Epithelial cell of prostate (primary cell): Measurements from ENCODE around the gene SUB1.
"Not testable (repeated sequence)": the region's sequence is repeated elsewhere in the genome, so short reads cannot be mapped to it uniquely, and the experiment has no call there.

Experiments
- DNase-seq: peaks from one replicate; pipeline ENCODE4 v3.0.0-alpha.2; 2011; ENCODE audit warnings: low read depth, low spot score
- H3K27ac ChIP-seq: fragments of 450-650 bp; 2 replicates; pipeline ENCODE4 v1.5.1; 2017; ENCODE audit warnings: mild to moderate bottlenecking

SUB1 gene

GRCh38 chr5:32585446-32586275 is at the start of gene SUB1:
SUB1 (plus strand) TSS chr5:32585557; CDS start chr5:32588513, 2,956 bp downstream.
- peak within 1 kb of the TSS; percentile 82 for H3K27ac ChIP-seq
- DNase-seq: peak; percentile 45

DNA sequence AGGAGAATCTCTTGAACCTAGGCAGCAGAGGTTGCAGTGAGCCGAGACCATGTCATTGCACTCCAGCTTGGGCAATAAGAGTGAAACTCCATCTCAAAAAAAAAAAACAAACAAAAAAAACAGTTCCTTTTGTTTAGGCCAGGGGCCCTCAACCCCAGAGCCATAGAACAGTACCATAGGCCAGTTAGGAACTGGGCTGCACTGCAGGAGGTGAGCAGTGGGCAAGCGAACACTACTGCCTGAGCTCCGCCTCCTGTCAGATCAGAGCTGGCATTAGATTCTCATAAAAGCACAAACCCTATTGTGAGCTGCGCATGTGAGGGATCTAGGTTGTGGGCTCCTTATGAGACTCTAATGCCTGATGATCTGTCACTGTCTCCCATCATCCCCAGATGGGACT is 49.1 kb upstream of the SUB1 start:
- H3K27ac ChIP-seq: no peak overlapping the region
- DNase-seq: no peak

- peak; percentile 49 for DNase-seq
- not testable (repeated sequence) for H3K27ac ChIP-seq
Measured at GRCh38 chr5:32537437-32538029, 47.8 kb upstream of the SUB1 start.

DNA sequence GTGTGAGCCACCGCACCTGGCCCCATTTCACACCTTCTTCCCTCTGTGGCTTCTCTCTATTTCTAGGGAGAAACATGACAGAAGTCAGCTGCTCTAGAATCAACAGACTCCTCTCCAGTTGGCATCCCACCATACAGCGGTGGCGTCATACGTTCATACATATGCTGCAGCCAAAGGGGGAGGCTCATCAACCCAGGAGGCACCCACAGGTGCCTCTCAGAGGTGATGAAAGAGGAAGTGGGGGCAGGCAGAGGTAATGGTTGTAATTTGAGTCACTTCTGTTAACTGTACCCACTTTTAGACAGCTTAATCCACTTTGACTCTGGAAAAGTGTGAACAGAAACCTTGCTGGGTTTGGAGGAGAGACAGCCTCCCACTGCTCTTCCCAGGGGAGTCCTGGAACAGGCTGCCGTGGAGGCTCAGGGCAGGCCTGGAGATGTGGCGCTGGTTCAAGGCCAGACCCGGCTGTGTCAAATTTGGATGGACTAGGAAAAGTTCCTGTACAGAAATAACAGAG is 47.3 kb upstream of the SUB1 start:
- H3K27ac ChIP-seq: no peak overlapping the region
- no peak for DNase-seq

GRCh38 chr5:32539981-32540845 is 45.1 kb upstream of the SUB1 start:
- no peak overlapping the region for H3K27ac ChIP-seq

DNA sequence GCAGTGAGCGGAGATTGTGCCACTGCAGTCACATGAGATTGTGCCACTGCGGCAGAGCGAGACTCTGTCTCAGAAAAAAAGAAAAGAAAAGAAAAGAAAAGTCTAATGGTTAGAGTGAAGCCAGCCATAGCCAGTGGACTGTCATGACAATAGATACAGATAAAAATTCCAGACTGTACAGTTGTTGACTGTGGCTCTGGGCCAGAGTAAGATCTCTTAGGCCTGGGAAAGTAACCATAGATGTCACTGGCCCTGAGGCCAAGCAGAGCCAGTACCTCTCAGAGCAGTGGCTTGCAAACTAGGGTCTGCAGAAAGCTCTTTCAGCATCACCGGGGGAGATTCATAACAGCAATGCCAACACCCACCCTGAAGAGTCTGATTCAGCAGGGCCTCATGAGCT is 44.1 kb upstream of the SUB1 start:
- H3K27ac ChIP-seq: no peak overlapping the region

More at GRCh38 chr5:32539981-32540845, 45.1 kb upstream of the SUB1 start:
- DNase-seq: no peak

GRCh38 chr5:32542216-32543059 is 42.9 kb upstream of the SUB1 start:
- H3K27ac ChIP-seq: no peak overlapping the region
- DNase-seq: no peak

More for the DNA sequence above, 44.1 kb upstream of the SUB1 start:
- DNase-seq: no peak

- no peak overlapping the region for H3K27ac ChIP-seq
Measured at GRCh38 chr5:32543291-32543690, 42.1 kb upstream of the SUB1 start.

GRCh38 chr5:32545102-32545800 is 40.1 kb upstream of the SUB1 start:
- DNase-seq: no peak

More at GRCh38 chr5:32543291-32543690, 42.1 kb upstream of the SUB1 start:
- no peak for DNase-seq

DNA sequence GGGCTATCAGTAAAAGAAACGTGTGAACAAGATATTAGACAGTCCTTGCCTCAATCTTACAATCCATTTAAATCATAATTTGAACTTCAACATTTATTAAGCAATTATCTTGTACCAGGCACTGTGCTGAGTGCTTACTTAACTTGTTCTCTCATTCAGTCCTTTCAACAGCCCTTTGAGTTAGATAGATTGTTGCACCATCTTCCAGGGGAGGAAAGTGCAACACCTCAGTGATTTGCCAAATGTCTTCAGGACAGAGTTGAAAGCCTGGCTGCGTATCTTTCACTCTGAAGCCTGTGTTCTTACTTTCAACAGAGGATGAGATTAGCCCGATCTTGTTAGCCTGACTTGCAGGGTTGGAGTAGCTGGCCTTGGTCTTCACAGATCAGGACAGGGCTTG is 34.2 kb upstream of the SUB1 start:
- no peak overlapping the region for H3K27ac ChIP-seq
- DNase-seq: no peak

More at GRCh38 chr5:32545102-32545800, 40.1 kb upstream of the SUB1 start:
- no peak overlapping the region for H3K27ac ChIP-seq

GRCh38 chr5:32551865-32552264 is 33.5 kb upstream of the SUB1 start:
- no peak overlapping the region for H3K27ac ChIP-seq
- no peak for DNase-seq

- not testable (repeated sequence) for DNase-seq, H3K27ac ChIP-seq
Measured at GRCh38 chr5:32552491-32552890, 32.9 kb upstream of the SUB1 start.

DNA sequence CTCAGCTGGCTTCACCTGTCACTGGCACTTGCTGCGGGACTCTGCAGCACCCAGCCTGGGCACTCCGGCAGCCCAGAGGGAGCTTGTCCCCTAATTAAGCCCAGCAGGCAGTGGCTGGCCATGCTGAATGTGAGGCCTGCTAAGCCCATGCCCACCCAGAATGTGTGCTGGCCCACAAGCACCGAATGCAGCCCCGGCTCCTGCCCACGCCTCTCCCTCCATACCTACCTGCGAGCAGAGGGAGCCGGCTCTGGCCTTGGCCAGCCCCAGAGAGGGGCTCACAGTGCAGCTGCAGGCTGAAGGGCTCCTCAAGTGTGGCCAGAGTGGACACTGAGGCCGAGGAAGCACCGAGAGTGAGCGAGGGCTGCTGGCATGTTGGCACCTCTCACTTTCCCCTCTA is 32.4 kb upstream of the SUB1 start:
- no peak overlapping the region for H3K27ac ChIP-seq
- no peak for DNase-seq

- not testable (repeated sequence) for H3K27ac ChIP-seq, DNase-seq
Measured at GRCh38 chr5:32554181-32554780, 31.1 kb upstream of the SUB1 start.

DNA sequence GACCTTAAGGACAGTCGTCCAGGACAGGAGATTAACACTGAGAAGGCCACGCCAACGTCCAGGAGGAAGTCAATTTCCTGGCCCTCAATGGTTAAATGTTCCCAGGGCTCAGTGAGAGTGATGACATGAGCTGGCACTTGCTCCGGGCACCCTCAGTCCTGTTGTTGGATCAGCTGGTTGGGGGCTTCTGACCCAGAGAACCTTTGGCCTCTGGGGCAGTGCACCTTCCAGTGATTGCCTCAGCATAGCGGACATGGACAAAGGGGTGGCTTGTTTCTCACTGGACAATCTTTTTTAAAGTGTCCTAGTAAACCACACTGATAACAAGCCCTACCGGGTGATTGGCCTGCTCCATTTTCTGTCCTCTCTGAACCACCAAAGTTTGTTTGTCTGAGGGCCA is 28.8 kb upstream of the SUB1 start:
- H3K27ac ChIP-seq, DNase-seq: not testable (repeated sequence)

- DNase-seq: no peak
- no peak overlapping the region for H3K27ac ChIP-seq
Measured at GRCh38 chr5:32559411-32559810, 25.9 kb upstream of the SUB1 start.

DNA sequence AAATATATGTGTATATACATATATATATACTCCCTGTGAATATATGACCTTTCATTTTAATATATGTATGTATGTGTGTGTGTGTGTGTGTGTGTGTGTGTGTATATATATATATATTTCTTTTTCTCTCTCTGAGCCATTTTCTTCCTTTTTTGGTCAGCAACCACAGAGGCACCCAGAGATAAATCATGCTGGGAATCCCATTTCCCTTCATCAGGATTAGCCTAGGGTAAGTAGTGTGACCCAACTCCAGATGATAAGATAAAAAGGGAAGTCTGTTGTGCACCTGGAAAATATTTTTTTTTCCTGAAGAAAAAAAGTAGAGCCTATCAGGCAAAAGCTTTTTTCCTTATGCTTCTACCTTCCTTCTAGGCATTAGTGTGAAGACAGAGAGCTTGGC is 25.4 kb upstream of the SUB1 start:
- H3K27ac ChIP-seq: no peak overlapping the region
- DNase-seq: no peak

DNA sequence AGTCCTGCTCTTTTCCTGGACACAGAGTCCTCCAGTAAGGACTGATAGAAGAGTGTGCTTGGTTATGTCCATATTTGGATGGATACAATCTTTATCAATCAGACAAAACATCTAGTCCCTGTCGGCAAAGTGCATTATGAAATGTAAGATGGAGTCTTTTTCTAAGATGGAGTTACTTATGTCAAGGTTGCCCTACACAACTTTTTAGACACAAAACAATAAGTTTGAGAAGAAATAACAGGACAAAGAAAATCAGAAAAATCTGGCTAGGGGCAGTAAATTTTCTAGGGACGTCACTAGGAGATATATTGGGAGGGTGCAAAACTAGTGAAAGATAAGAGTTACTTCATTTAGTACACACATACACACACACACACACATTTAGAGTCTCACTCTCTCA is 23.3 kb upstream of the SUB1 start:
- DNase-seq: no peak
- no peak overlapping the region for H3K27ac ChIP-seq

DNA sequence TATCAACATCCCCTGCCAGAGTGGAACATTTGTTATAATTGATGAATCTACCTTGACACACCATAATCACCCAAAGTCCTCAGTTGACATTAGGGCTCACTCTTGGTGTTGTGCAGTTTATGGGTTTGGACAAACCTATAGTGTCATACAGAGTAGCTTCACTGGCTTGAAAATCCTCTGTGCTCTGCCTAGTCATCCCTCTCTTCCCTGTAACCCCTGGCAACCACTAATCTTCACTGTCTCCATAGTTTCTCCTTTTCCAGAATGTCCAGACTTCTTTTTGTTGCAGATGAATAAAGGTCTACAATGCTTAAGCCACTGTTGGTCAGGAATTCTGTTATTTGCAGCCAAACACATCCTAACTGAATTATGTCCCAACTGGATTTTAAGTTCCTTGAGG is 22.5 kb upstream of the SUB1 start:
- no peak overlapping the region for H3K27ac ChIP-seq
- DNase-seq: no peak
